HepG2 (cell line): ENCODE measurements around the gene COX18. TPM values are rescaled to one million over a fixed set of nuclear protein-coding genes. Genes with fewer than 3 reads are reported as not detected.
A peak's percentile ranks its signal among the peaks of the same experiment; 100 is the strongest.

ENCODE experiments used
- ATF7-NPFF ChIP-seq: sonication (generic); formaldehyde crosslinking; IDR thresholded peaks from 2 replicates; pipeline ENCODE4 v1.8.1; 2023; ENCODE audit warnings: mild to moderate bottlenecking, low read depth, missing genetic modification reagents, moderate library complexity
- FIP1L1 ChIP-seq: fragments of 200-400 bp; formaldehyde crosslinking; IDR thresholded peaks from 2 replicates; pipeline ENCODE4 v1.6.1; 2018; ENCODE audit warnings: low read depth, mild to moderate bottlenecking, low read length, moderate library complexity, borderline replicate concordance; ENCODE audit not compliant: insufficient read depth
- GFI1 ChIP-seq: sonication (generic); formaldehyde crosslinking; IDR thresholded peaks from 2 replicates; pipeline ENCODE4 v1.5.0; 2020; ENCODE audit warnings: missing genetic modification reagents, mild to moderate bottlenecking, borderline replicate concordance
- NFKB2 ChIP-seq: sonication (generic); formaldehyde crosslinking; IDR thresholded peaks from 2 replicates; pipeline ENCODE4 v1.4.0; 2020; ENCODE audit warnings: missing genetic modification reagents, borderline replicate concordance
- PRMT3 ChIP-seq: sonication (generic); formaldehyde crosslinking; IDR thresholded peaks from 2 replicates; pipeline ENCODE4 v1.8.1; 2022; ENCODE audit warnings: low read depth, mild to moderate bottlenecking, moderate library complexity, missing genetic modification reagents, borderline replicate concordance
- ZNF530 ChIP-seq: sonication (generic); formaldehyde crosslinking; IDR thresholded peaks from 2 replicates; pipeline ENCODE4 v1.5.0; 2020; ENCODE audit warnings: low read depth, mild to moderate bottlenecking, missing genetic modification reagents
- ZNF598 ChIP-seq: sonication (generic); formaldehyde crosslinking; IDR thresholded peaks from 2 replicates; pipeline ENCODE4 v1.5.1; 2020; ENCODE audit warnings: mild to moderate bottlenecking, missing genetic modification reagents, borderline replicate concordance
- ZNF674 ChIP-seq: sonication (generic); formaldehyde crosslinking; IDR thresholded peaks from 2 replicates; pipeline ENCODE4 v1.5.0; 2020; ENCODE audit warnings: low read depth, mild to moderate bottlenecking, missing genetic modification reagents
- ZNF724P ChIP-seq: sonication (generic); formaldehyde crosslinking; IDR thresholded peaks from 2 replicates; pipeline ENCODE4 v1.8.0; 2022; ENCODE audit warnings: missing genetic modification reagents, borderline replicate concordance
- ZNF761 ChIP-seq: sonication (generic); formaldehyde crosslinking; conservative IDR thresholded peaks from 2 replicates; pipeline ENCODE4 v1.4.0; 2020; ENCODE audit warnings: mild to moderate bottlenecking, missing genetic modification reagents
- ZSCAN12 ChIP-seq: sonication (generic); formaldehyde crosslinking; IDR thresholded peaks from 2 replicates; pipeline ENCODE4 v1.9.0; 2021; ENCODE audit warnings: mild to moderate bottlenecking, missing genetic modification reagents
- polyA plus RNA-seq, 8 experiments: library from polyadenylated mRNA; depleted of rRNA in 3 of 8; stranded (reverse) in 7 of 8; unstranded in 1 of 8; fragments of >200 nt; fragmentation: Illumina TruSeq in 4 of 8; extraction: Trizol in 4 of 8; gene quantifications; 2 replicates each; pipeline versions ENCODE4 v1.2.1 to v1.2.3, GENCODE V29; 2011 to 2016; ENCODE audit warnings: low read depth in 4 of 8, missing spikeins in 1 of 8, mixed read lengths in 1 of 8; ENCODE audit not compliant: insufficient read depth in 1 of 8
- total RNA-seq, 5 experiments: library from RNA; depleted of rRNA; stranded (reverse); fragments of >200 nt; fragmentation: Illumina TruSeq; extraction: Trizol; gene quantifications; 2 replicates each; pipeline ENCODE4 v1.2.3, GENCODE V29; 2016; ENCODE audit warnings: low read depth in 1 of 5
- TF ChIP-seq, protein P1 (sequence below): sonication (generic); formaldehyde crosslinking; IDR thresholded peaks from 2 replicates; pipeline ENCODE4 v1.4.0; 2020; ENCODE audit warnings: missing genetic modification reagents
- TF ChIP-seq, protein P2 (sequence below): sonication (generic); formaldehyde crosslinking; IDR thresholded peaks from 2 replicates; pipeline ENCODE4 v1.5.1; 2020; ENCODE audit warnings: missing genetic modification reagents, mild to moderate bottlenecking, borderline replicate concordance
- TF ChIP-seq, protein P3 (sequence below): sonication (generic); formaldehyde crosslinking; conservative IDR thresholded peaks from 2 replicates; pipeline ENCODE4 v1.4.0; 2020; ENCODE audit warnings: missing genetic modification reagents
- TF ChIP-seq, protein P4 (sequence below): sonication (generic); formaldehyde crosslinking; conservative IDR thresholded peaks from 2 replicates; pipeline ENCODE4 v1.4.0; 2020; ENCODE audit warnings: missing genetic modification reagents
- TF ChIP-seq, protein P5 (sequence below): sonication (generic); formaldehyde crosslinking; IDR thresholded peaks from 2 replicates; pipeline ENCODE4 v1.9.0; 2021; ENCODE audit warnings: missing genetic modification reagents, borderline replicate concordance

The COX18 gene
- total and polyA plus RNA-seq, 2 of the 13 experiments (the other 11 are each of a cell fraction or from before 2014, with no cell fraction given) = 8.7 to 21.3 TPM

DNA sequence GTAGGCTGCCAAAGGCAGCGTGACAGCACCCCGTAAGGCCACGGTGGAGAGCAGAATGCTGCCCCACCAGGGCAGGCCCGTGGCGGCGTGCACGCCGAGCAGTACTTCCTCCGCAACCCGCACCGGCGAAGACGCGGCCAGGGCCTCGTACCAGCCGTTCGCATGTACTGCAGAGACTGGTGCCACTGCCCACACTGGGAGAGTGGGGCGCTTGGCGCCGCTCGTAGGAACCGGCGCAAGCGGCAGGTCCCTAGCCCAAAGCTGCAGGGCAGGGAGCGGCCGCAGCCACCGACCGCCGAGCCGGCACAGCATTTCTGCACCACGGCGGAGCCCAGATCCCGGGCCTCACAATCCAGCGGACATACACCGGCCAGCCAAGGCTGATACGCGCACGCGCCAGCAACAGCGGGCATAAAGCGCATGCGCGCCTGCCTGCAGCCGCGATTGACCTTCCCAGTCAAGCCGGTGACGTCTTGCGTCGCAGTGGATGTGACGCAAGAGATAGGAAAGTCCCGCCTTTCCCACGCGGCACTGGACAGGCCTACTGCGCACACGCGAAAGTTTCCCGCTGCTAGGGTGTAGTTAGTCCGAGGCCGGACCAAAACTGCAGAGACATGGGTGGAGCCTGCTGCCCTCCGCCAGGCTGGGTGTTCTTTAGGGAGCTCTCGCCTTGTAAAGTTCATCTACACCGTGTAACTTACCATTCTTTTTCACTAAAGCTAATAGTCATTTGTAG is at the start of gene COX18 (continued):
- TF ChIP-seq, protein P1, sequence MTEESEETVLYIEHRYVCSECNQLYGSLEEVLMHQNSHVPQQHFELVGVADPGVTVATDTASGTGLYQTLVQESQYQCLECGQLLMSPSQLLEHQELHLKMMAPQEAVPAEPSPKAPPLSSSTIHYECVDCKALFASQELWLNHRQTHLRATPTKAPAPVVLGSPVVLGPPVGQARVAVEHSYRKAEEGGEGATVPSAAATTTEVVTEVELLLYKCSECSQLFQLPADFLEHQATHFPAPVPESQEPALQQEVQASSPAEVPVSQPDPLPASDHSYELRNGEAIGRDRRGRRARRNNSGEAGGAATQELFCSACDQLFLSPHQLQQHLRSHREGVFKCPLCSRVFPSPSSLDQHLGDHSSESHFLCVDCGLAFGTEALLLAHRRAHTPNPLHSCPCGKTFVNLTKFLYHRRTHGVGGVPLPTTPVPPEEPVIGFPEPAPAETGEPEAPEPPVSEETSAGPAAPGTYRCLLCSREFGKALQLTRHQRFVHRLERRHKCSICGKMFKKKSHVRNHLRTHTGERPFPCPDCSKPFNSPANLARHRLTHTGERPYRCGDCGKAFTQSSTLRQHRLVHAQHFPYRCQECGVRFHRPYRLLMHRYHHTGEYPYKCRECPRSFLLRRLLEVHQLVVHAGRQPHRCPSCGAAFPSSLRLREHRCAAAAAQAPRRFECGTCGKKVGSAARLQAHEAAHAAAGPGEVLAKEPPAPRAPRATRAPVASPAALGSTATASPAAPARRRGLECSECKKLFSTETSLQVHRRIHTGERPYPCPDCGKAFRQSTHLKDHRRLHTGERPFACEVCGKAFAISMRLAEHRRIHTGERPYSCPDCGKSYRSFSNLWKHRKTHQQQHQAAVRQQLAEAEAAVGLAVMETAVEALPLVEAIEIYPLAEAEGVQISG = peak; percentile 88
- TF ChIP-seq ZNF761 (peak; percentile 95), PRMT3 (CRISPR knock-in tag) (0 out of 2 replicates have a peak, but pooled peaks have one; percentile 89), ATF7-NPFF (CRISPR knock-in tag) (peak; percentile 94), ZNF530 (CRISPR knock-in tag) (0 out of 2 replicates have a peak, but pooled peaks have one; percentile 75), ZNF598 (peak; percentile 96; the same call in 1 of the 2 replicates), ZNF674 (CRISPR knock-in tag) (peak; percentile 72; the same call in 1 of the 2 replicates), GFI1 (CRISPR knock-in tag) (peak; percentile 77; the same call in 1 of the 2 replicates), FIP1L1 (peak; percentile 55; the same call in 1 of the 2 replicates), ZNF724P (no peak), ZSCAN12 (CRISPR knock-in tag) (peak; percentile 87; the same call in 1 of the 2 replicates), NFKB2 (CRISPR knock-in tag) (peak; percentile 88; the same call in 1 of the 2 replicates)
- TF ChIP-seq, protein P2, sequence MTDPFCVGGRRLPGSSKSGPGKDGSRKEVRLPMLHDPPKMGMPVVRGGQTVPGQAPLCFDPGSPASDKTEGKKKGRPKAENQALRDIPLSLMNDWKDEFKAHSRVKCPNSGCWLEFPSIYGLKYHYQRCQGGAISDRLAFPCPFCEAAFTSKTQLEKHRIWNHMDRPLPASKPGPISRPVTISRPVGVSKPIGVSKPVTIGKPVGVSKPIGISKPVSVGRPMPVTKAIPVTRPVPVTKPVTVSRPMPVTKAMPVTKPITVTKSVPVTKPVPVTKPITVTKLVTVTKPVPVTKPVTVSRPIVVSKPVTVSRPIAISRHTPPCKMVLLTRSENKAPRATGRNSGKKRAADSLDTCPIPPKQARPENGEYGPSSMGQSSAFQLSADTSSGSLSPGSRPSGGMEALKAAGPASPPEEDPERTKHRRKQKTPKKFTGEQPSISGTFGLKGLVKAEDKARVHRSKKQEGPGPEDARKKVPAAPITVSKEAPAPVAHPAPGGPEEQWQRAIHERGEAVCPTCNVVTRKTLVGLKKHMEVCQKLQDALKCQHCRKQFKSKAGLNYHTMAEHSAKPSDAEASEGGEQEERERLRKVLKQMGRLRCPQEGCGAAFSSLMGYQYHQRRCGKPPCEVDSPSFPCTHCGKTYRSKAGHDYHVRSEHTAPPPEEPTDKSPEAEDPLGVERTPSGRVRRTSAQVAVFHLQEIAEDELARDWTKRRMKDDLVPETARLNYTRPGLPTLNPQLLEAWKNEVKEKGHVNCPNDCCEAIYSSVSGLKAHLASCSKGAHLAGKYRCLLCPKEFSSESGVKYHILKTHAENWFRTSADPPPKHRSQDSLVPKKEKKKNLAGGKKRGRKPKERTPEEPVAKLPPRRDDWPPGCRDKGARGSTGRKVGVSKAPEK = no peak
- TF ChIP-seq, protein P3, sequence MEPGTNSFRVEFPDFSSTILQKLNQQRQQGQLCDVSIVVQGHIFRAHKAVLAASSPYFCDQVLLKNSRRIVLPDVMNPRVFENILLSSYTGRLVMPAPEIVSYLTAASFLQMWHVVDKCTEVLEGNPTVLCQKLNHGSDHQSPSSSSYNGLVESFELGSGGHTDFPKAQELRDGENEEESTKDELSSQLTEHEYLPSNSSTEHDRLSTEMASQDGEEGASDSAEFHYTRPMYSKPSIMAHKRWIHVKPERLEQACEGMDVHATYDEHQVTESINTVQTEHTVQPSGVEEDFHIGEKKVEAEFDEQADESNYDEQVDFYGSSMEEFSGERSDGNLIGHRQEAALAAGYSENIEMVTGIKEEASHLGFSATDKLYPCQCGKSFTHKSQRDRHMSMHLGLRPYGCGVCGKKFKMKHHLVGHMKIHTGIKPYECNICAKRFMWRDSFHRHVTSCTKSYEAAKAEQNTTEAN (CRISPR knock-in tag) = peak; percentile 78
- TF ChIP-seq, protein P4, sequence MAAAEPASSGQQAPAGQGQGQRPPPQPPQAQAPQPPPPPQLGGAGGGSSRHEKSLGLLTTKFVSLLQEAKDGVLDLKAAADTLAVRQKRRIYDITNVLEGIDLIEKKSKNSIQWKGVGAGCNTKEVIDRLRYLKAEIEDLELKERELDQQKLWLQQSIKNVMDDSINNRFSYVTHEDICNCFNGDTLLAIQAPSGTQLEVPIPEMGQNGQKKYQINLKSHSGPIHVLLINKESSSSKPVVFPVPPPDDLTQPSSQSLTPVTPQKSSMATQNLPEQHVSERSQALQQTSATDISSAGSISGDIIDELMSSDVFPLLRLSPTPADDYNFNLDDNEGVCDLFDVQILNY (CRISPR knock-in tag) = peak; percentile 53; the same call in 1 of the 2 replicates
- TF ChIP-seq, protein P5, sequence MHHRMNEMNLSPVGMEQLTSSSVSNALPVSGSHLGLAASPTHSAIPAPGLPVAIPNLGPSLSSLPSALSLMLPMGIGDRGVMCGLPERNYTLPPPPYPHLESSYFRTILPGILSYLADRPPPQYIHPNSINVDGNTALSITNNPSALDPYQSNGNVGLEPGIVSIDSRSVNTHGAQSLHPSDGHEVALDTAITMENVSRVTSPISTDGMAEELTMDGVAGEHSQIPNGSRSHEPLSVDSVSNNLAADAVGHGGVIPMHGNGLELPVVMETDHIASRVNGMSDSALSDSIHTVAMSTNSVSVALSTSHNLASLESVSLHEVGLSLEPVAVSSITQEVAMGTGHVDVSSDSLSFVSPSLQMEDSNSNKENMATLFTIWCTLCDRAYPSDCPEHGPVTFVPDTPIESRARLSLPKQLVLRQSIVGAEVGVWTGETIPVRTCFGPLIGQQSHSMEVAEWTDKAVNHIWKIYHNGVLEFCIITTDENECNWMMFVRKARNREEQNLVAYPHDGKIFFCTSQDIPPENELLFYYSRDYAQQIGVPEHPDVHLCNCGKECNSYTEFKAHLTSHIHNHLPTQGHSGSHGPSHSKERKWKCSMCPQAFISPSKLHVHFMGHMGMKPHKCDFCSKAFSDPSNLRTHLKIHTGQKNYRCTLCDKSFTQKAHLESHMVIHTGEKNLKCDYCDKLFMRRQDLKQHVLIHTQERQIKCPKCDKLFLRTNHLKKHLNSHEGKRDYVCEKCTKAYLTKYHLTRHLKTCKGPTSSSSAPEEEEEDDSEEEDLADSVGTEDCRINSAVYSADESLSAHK (CRISPR knock-in tag) = no peak
